BE2C (cell line): ENCODE measurements around the gene HMGXB3.

Source experiments
- DNase-seq: peaks from one replicate; pipeline ENCODE4 v3.0.0-alpha.2; 2020
- H3K27me3 ChIP-seq: fragments of 250-450 bp; sonication (Bioruptor Pico); 2 replicates; pipeline ENCODE4 v1.5.1; 2020; ENCODE audit warnings: mild to moderate bottlenecking
- H3K36me3 ChIP-seq: fragments of 250-450 bp; sonication (Bioruptor Pico); 2 replicates; pipeline ENCODE4 v1.5.1; 2020; ENCODE audit warnings: mild to moderate bottlenecking
- H3K4me1 ChIP-seq: fragments of 250-450 bp; sonication (Bioruptor Pico); 2 replicates; pipeline ENCODE4 v1.5.1; 2020
- H3K4me3 ChIP-seq: 2 replicates; pipeline ENCODE4 v1.5.1; 2011; ENCODE audit warnings: low read depth, low read length
- H3K9me3 ChIP-seq: fragments of 250-450 bp; sonication (Bioruptor Pico); 2 replicates; pipeline ENCODE4 v1.5.1; 2020
- TF ChIP-seq, protein P1 (sequence below): IDR thresholded peaks from 2 replicates; pipeline ENCODE4 v1.5.1; 2012; ENCODE audit warnings: mild to moderate bottlenecking, low read depth, low read length

Gene HMGXB3

DNA sequence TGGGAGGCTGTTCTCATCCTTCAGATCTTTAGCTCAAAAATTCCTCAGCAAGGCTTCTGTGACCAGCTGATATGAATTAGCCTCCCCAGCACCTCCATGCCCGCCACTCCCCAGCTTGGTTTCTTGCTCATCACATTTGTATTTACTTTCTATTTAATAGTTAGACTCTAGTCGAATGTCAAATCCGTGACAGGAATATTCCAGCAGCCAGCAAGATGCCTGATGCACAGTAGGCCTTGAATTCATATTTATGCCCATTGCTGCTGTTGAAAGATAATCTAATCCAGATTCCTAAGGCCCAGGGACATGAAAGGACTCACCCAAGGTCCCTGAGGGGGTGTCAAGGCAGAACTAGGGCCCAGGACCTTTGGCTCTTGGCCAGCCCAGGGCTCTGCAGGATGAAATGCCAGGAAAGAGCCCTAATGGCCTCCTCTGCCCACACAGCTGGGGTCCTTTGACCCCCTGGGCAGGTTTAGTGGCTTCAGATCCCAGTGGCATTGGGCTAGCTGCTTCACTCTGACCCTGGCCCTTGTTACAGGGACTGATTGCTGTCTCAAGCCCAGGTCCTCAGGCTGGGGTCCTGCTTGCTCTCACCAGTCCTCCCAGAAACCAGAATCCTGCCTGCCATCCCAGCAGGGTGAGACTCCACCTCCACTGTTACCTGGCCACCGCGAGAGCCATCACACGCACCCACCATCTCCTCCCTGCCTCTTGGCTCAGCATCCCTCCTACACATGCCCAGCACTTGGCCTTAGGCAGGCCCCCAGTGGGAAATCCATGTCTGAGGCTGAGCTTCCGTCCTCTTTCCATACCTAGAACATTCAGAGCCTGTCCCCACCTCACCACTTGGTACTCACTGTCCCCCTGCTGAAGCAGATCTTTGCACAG is 78.5 kb downstream of the HMGXB3 start:
- Histone ChIP-seq H3K4me3 (no peak overlapping the region), H3K27me3 (no peaks in the 10 kb centered on the region), H3K36me3 (no peaks in the 10 kb centered on the region), H3K4me1 (no peaks in the 10 kb centered on the region), H3K9me3 (no peaks in the 10 kb centered on the region)
- TF ChIP-seq, protein P1, sequence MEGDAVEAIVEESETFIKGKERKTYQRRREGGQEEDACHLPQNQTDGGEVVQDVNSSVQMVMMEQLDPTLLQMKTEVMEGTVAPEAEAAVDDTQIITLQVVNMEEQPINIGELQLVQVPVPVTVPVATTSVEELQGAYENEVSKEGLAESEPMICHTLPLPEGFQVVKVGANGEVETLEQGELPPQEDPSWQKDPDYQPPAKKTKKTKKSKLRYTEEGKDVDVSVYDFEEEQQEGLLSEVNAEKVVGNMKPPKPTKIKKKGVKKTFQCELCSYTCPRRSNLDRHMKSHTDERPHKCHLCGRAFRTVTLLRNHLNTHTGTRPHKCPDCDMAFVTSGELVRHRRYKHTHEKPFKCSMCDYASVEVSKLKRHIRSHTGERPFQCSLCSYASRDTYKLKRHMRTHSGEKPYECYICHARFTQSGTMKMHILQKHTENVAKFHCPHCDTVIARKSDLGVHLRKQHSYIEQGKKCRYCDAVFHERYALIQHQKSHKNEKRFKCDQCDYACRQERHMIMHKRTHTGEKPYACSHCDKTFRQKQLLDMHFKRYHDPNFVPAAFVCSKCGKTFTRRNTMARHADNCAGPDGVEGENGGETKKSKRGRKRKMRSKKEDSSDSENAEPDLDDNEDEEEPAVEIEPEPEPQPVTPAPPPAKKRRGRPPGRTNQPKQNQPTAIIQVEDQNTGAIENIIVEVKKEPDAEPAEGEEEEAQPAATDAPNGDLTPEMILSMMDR, result no peak
- no peak for DNase-seq

DNA sequence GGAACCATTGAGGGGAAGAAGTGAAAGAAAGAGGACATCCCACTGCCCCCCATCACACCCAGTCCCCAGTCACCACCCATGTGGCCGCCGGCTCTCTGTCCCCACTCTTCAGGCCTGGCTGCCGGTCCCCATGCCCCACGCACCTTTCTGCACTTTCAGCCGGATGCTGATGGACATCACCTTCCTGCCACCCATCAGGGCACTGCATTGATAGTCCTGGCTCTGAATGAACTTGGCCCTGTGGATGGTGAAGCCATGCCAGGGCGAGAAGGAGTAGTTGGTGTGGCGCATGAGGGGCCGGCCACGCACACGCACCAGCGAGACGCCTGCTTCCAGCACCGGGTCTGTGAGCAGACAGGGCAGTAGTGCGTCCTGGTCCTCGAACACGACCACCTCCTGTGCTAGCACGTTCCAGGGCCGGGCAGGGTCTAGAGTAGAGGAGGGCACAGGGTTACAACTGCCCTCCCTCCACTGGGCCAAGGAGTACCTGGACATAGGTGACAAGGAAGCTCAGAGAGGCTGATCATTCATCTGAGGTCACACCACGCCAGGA is 79.4 kb downstream of the HMGXB3 start:
- no peak for DNase-seq
- Histone ChIP-seq H3K9me3 (no peaks in the 10 kb centered on the region), H3K4me3 (no peak overlapping the region), H3K4me1 (no peaks in the 10 kb centered on the region), H3K27me3 (no peaks in the 10 kb centered on the region), H3K36me3 (no peaks in the 10 kb centered on the region)
- TF ChIP-seq, protein P1, result no peak

DNA sequence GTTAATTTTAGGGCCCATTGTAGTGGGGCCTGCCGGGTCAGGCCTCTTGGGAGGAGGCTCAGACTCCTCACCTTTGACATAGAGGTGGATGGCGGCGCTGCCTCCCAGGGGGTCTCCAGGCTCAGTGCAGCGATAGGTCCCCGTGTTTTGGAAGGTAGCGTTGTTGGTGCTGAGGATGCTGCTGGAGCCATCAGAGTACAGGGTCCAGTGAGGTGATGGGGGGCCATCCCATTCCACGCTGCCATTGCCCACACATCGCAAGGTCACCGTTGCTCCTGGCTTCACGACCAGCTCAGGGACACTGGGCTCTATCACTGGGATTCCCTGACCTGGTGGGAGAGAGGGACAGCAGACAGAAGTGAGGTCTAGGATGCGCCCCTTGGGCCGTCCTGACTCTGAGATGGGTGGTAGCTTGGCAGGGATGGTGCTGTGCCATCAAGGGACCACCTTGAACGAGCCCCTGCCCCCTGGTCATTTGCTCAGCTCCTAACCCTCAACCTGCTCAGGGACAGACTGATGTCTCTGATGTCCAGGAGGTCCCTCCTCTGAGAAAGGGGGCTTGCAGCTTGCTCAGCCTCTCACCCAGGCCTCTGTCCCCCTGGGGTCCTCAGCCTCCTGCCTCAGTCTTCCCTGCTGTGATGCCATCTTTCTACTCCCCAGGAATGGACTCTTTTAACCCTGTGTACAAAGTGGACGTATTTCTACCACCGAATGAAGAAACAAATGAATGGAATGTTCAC is 80.3 kb downstream of the HMGXB3 start:
- TF ChIP-seq, protein P1, result no peak
- Histone ChIP-seq H3K4me3 (no peak overlapping the region), H3K4me1 (no peaks in the 10 kb centered on the region), H3K36me3 (no peaks in the 10 kb centered on the region), H3K27me3 (no peaks in the 10 kb centered on the region), H3K9me3 (no peaks in the 10 kb centered on the region)
- no peak for DNase-seq

DNA sequence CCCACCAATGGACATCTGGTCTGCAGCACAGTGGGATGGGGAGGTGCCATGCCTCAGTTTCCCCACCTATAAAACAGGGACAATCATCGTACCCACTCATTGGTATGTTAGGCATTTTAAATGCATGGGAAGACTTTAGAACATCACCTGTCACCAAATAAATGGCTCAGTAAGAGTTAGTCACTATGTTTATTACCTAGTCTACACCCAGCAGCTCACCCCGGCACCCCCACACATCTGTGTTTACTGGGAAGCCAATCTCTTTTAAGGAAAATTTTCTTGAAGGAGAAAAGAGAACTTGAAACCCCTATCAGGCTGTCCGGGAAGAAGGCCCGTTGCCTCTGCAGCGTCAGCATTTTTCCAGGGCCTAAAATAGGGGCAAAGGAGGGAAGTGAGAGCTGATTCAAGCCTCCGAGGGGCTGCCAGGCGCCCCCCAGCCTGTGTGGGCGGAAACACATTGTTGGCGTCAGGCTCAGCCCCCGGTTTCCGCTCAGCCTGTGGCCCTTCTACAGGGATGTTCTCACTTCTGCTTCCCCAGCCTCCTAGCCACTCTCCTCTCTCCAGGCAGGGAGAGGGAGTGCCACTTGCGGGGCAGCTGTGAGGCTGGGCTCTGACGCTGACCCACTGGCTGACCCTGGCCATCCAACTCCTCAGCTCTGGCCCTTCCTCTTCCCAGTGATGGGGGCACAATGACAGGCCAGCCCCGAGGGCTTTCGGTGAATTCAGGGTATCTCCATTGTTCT is 81.2 kb downstream of the HMGXB3 start:
- H3K4me3 ChIP-seq, result no peak overlapping the region

DNA sequence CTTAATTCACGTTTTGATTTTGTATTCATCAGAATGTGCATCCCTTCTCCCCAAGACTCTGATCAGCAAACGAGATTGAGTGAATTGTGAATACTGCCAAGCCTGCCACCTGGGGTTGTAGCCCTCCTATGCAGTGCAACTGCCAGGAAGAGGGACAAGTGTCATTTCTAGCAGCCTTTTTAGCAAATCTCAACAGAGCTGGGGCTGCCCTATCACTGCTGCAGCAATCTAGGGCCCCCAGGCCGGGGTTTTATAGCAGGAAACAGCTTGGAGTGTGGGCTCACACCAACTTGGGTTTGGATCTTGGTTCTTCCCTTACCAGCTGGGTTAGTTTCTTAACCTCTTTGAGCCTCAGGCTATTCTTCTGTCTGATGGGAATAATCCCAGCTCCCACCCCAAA is 81.8 kb downstream of the HMGXB3 start:
- no peaks in the 10 kb centered on the region for H3K36me3 ChIP-seq
- H3K9me3 ChIP-seq, result no peaks in the 10 kb centered on the region
- TF ChIP-seq, protein P1, result no peak
- peaks cover 11% of the 10 kb centered on the region for H3K27me3 ChIP-seq
- H3K4me1 ChIP-seq, result no peaks in the 10 kb centered on the region
- no peak for DNase-seq
- no peak overlapping the region for H3K4me3 ChIP-seq

More for the DNA sequence above, 81.2 kb downstream of the HMGXB3 start:
- no peaks in the 10 kb centered on the region for H3K9me3 ChIP-seq
- H3K4me1 ChIP-seq, result no peaks in the 10 kb centered on the region
- TF ChIP-seq, protein P1, result no peak
- H3K27me3 ChIP-seq, result peaks cover 4% of the 10 kb centered on the region; the same call in 1 of the 2 replicates
- DNase-seq, result no peak
- no peaks in the 10 kb centered on the region for H3K36me3 ChIP-seq
